HEK293 (cell line): Measurements from ENCODE around the gene MTCL1.

Experiments used
- CTCF ChIA-PET: fragments of 350-600 bp; formaldehyde crosslinking; extraction: SDS; loops from one replicate; lab custom pipeline; 2021; ENCODE audit warnings: antibody characterized with exemption; lab: Yijun Ruan, JAX
- POLR2A ChIA-PET: fragments of 300-600 bp; formaldehyde crosslinking; extraction: SDS; loops from one replicate; lab custom pipeline; 2020; ENCODE audit warnings: antibody characterized with exemption, inconsistent platforms; lab: Yijun Ruan, JAX
- H3K27ac ChIP-seq: fragments of 200-500 bp; sonication (Bioruptor generic); 2 replicates; pipeline ENCODE4 v1.5.1; 2014; ENCODE audit warnings: low read depth, low read length, control low read depth, inconsistent platforms; ENCODE audit errors: extremely low read depth
- H3K36me3 ChIP-seq, 2 experiments: fragments of 200-500 bp in 1 of 2; sonication (Bioruptor generic) in 1 of 2; 1 replicate in 1 of 2; 2 replicates in 1 of 2; pipeline ENCODE4 v1.5.1; 2014 to 2017; ENCODE audit warnings: inconsistent platforms in 2 of 2, low read length in 2 of 2; ENCODE audit not compliant: control insufficient read depth in 2 of 2, insufficient read depth in 1 of 2
- H3K4me1 ChIP-seq: fragments of 200-500 bp; sonication (Bioruptor generic); 2 replicates; pipeline ENCODE4 v1.5.1; 2014; ENCODE audit warnings: mild to moderate bottlenecking, low read length, inconsistent platforms; ENCODE audit not compliant: control insufficient read depth, insufficient read depth
- H3K4me3 ChIP-seq: 2 replicates; pipeline ENCODE4 v1.5.1; 2011; ENCODE audit warnings: low read depth, mild to moderate bottlenecking, control low read depth, low read length, moderate library complexity
- H3K9me3 ChIP-seq: fragments of 200-500 bp; sonication (Bioruptor generic); 2 replicates; pipeline ENCODE4 v1.5.1; 2014; ENCODE audit warnings: low read depth, low read length, inconsistent platforms; ENCODE audit not compliant: control insufficient read depth, insufficient read depth
- AEBP2 ChIP-seq: fragments of 450-650 bp; formaldehyde crosslinking; IDR thresholded peaks from 2 replicates; pipeline ENCODE4 v1.5.1; 2016; ENCODE audit warnings: missing biosample characterization, missing genetic modification characterization, borderline replicate concordance
- BCL11A ChIP-seq: fragments of 450-650 bp; formaldehyde crosslinking; IDR thresholded peaks from 2 replicates; pipeline ENCODE4 v1.5.1; 2016; ENCODE audit warnings: low read depth, missing biosample characterization, missing genetic modification characterization
- GFI1B ChIP-seq: fragments of 450-650 bp; formaldehyde crosslinking; IDR thresholded peaks from 2 replicates; pipeline ENCODE4 v1.5.1; 2016; ENCODE audit warnings: missing biosample characterization, missing genetic modification characterization
- HOXA7 ChIP-seq: sonication (generic); formaldehyde crosslinking; IDR thresholded peaks from 2 replicates; pipeline ENCODE4 v1.8.1; 2022; ENCODE audit warnings: missing genetic modification reagents, borderline replicate concordance
- KLF16 ChIP-seq: fragments of 450-650 bp; formaldehyde crosslinking; IDR thresholded peaks from 2 replicates; pipeline ENCODE4 v1.5.1; 2017; ENCODE audit warnings: missing biosample characterization, missing genetic modification characterization
- KLF8 ChIP-seq: fragments of 450-650 bp; formaldehyde crosslinking; IDR thresholded peaks from 2 replicates; pipeline ENCODE4 v1.5.1; 2016; ENCODE audit warnings: missing biosample characterization, missing genetic modification characterization
- MZF1 ChIP-seq: fragments of 450-650 bp; formaldehyde crosslinking; IDR thresholded peaks from 2 replicates; pipeline ENCODE4 v1.5.1; 2017; ENCODE audit warnings: missing biosample characterization, missing genetic modification characterization, borderline replicate concordance
- REST ChIP-seq: fragments of 450-650 bp; formaldehyde crosslinking; IDR thresholded peaks from 2 replicates; pipeline ENCODE4 v1.5.1; 2016; ENCODE audit warnings: missing biosample characterization, missing genetic modification characterization
- ZFP37 ChIP-seq: fragments of 450-650 bp; formaldehyde crosslinking; IDR thresholded peaks from 2 replicates; pipeline ENCODE4 v1.5.1; 2016; ENCODE audit warnings: missing biosample characterization, missing genetic modification characterization
- ZNF169 ChIP-seq: fragments of 450-650 bp; formaldehyde crosslinking; IDR thresholded peaks from 2 replicates; pipeline ENCODE4 v1.5.1; 2016; ENCODE audit warnings: missing biosample characterization, missing genetic modification characterization
- ZNF174 ChIP-seq: fragments of 450-650 bp; formaldehyde crosslinking; IDR thresholded peaks from 2 replicates; pipeline ENCODE4 v1.5.0; 2017; ENCODE audit warnings: missing biosample characterization, mild to moderate bottlenecking, missing genetic modification characterization
- ZNF211 ChIP-seq: fragments of 450-650 bp; formaldehyde crosslinking; IDR thresholded peaks from 2 replicates; pipeline ENCODE4 v1.5.1; 2016; ENCODE audit warnings: low read depth, missing biosample characterization, missing genetic modification characterization
- ZNF354C ChIP-seq: fragments of 450-650 bp; formaldehyde crosslinking; IDR thresholded peaks from 2 replicates; pipeline ENCODE4 v1.5.1; 2016; ENCODE audit warnings: missing biosample characterization, missing genetic modification characterization, low read depth, borderline replicate concordance
- ZNF426 ChIP-seq: fragments of 450-650 bp; formaldehyde crosslinking; IDR thresholded peaks from 2 replicates; pipeline ENCODE4 v1.5.1; 2017; ENCODE audit warnings: missing biosample characterization, missing genetic modification characterization, mild to moderate bottlenecking, inconsistent platforms, moderate library complexity
- ZNF510 ChIP-seq: fragments of 450-650 bp; formaldehyde crosslinking; IDR thresholded peaks from 2 replicates; pipeline ENCODE4 v1.5.1; 2018; ENCODE audit warnings: mild to moderate bottlenecking, missing genetic modification characterization, missing biosample characterization; ENCODE audit not compliant: insufficient replicate concordance
- ZNF555 ChIP-seq: fragments of 450-650 bp; formaldehyde crosslinking; conservative IDR thresholded peaks from 2 replicates; pipeline ENCODE4 v1.5.1; 2017; ENCODE audit warnings: missing biosample characterization, mild to moderate bottlenecking, missing genetic modification characterization, inconsistent platforms
- ZNF610 ChIP-seq: fragments of 450-650 bp; formaldehyde crosslinking; IDR thresholded peaks from 2 replicates; pipeline ENCODE4 v1.5.1; 2016; ENCODE audit warnings: missing biosample characterization, missing genetic modification characterization, borderline replicate concordance
- ZNF658 ChIP-seq: fragments of 450-650 bp; formaldehyde crosslinking; IDR thresholded peaks from 2 replicates; pipeline ENCODE4; 2016; ENCODE audit warnings: missing biosample characterization, missing genetic modification characterization
- ZSCAN23 ChIP-seq: fragments of 450-650 bp; formaldehyde crosslinking; IDR thresholded peaks from 2 replicates; pipeline ENCODE4 v1.5.1; 2016; ENCODE audit warnings: missing biosample characterization, missing genetic modification characterization
- ZSCAN30 ChIP-seq: fragments of 450-650 bp; IDR thresholded peaks from 2 replicates; pipeline ENCODE4 v1.5.1; 2018; ENCODE audit warnings: missing biosample characterization, mild to moderate bottlenecking, missing genetic modification characterization, moderate library complexity
- ZXDB ChIP-seq: fragments of 450-650 bp; formaldehyde crosslinking; IDR thresholded peaks from 2 replicates; pipeline ENCODE4 v1.5.1; 2016; ENCODE audit warnings: missing biosample characterization, missing genetic modification characterization
- TF ChIP-seq, protein P1 (sequence below): fragments of 450-650 bp; formaldehyde crosslinking; IDR thresholded peaks from 2 replicates; pipeline ENCODE4 v1.5.1; 2016; ENCODE audit warnings: missing biosample characterization, missing genetic modification characterization
- TF ChIP-seq, protein P2 (sequence below): fragments of 450-650 bp; formaldehyde crosslinking; IDR thresholded peaks from 2 replicates; pipeline ENCODE4 v1.5.1; 2016; ENCODE audit warnings: missing biosample characterization, missing genetic modification characterization

Gene MTCL1

DNA sequence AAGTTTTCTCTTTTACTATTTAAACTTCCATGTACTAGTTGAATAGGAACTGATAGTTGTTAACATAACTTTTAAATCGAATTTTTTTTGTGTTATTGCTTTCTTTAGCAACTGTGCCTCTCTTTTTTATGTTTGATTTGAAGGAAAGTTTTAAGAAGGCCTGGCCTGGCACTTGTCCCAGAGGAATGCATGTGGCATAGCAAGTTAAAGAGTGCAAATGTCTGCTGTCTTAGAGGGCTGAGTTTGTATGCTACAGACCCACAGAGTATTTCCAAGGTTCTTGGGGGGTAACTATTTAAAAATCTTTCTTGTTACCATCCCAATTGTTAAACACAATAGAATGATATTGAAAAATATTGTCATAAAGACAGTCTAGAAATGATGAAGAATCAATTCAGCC lies 47.0 kb downstream of the MTCL1 start:
- TF ChIP-seq ZNF211 (tag by site-specific recombination), result no peak
- H3K9me3 ChIP-seq, result no peaks in the 10 kb centered on the region
- POLR2A ChIA-PET, result no interaction called here
- CTCF ChIA-PET, result interaction anchor here (0.9 kb wide), 1 partner anchor 10 kb away, joined by 3 read pairs; no protein-coding TSS in a partner anchor
- no peak overlapping the region for H3K27ac ChIP-seq
- H3K36me3 ChIP-seq, result peaks cover 0 to 12% of the 10 kb centered on the region in 2 experiments; a peak in 2 of 3 replicates
- H3K4me1 ChIP-seq, result no peaks in the 10 kb centered on the region
- no peak overlapping the region for H3K4me3 ChIP-seq

GRCh38 chr18:8754995-8755960 lies 49.9 kb downstream of the MTCL1 start:
- H3K36me3 ChIP-seq, result peaks cover 0 to 4% of the 10 kb centered on the region in 2 experiments; a peak in 1 of 3 replicates
- no peaks in the 10 kb centered on the region for H3K9me3 ChIP-seq
- ChIA-PET CTCF (no interaction called here), POLR2A (no interaction called here)
- TF ChIP-seq ZNF169 (tag by site-specific recombination) (no peak), KLF8 (no peak), ZNF174 (tag by site-specific recombination) (no peak), ZNF555 (tag by site-specific recombination) (no peak), ZNF610 (no peak), ZNF658 (tag by site-specific recombination) (no peak), ZSCAN30 (tag by site-specific recombination) (no peak), ZNF510 (tag by site-specific recombination) (no peak), KLF16 (no peak), GFI1B (tag by site-specific recombination) (no peak), BCL11A (tag by site-specific recombination) (no peak), ZNF354C (tag by site-specific recombination) (no peak)
- TF ChIP-seq, protein P1, sequence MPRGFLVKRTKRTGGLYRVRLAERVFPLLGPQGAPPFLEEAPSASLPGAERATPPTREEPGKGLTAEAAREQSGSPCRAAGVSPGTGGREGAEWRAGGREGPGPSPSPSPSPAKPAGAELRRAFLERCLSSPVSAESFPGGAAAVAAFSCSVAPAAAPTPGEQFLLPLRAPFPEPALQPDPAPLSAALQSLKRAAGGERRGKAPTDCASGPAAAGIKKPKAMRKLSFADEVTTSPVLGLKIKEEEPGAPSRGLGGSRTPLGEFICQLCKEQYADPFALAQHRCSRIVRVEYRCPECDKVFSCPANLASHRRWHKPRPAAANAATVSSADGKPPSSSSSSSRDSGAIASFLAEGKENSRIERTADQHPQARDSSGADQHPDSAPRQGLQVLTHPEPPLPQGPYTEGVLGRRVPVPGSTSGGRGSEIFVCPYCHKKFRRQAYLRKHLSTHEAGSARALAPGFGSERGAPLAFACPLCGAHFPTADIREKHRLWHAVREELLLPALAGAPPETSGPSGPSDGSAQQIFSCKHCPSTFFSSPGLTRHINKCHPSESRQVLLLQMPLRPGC (tag by site-specific recombination), result no peak
- H3K4me1 ChIP-seq, result no peaks in the 10 kb centered on the region
- H3K27ac ChIP-seq, result no peak overlapping the region
- no peak overlapping the region for H3K4me3 ChIP-seq

GRCh38 chr18:8756571-8756970 lies 51.2 kb downstream of the MTCL1 start:
- POLR2A ChIA-PET, result no interaction called here
- TF ChIP-seq HOXA7 (CRISPR knock-in tag) (no peak), MZF1 (tag by site-specific recombination) (no peak), AEBP2 (no peak), REST (tag by site-specific recombination) (no peak), ZXDB (tag by site-specific recombination) (no peak), ZFP37 (tag by site-specific recombination) (no peak), ZNF426 (no peak), ZSCAN23 (tag by site-specific recombination) (no peak)
- TF ChIP-seq, protein P2, sequence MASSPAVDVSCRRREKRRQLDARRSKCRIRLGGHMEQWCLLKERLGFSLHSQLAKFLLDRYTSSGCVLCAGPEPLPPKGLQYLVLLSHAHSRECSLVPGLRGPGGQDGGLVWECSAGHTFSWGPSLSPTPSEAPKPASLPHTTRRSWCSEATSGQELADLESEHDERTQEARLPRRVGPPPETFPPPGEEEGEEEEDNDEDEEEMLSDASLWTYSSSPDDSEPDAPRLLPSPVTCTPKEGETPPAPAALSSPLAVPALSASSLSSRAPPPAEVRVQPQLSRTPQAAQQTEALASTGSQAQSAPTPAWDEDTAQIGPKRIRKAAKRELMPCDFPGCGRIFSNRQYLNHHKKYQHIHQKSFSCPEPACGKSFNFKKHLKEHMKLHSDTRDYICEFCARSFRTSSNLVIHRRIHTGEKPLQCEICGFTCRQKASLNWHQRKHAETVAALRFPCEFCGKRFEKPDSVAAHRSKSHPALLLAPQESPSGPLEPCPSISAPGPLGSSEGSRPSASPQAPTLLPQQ (tag by site-specific recombination), result no peak

More at GRCh38 chr18:8756571-8756970, 51.2 kb downstream of the MTCL1 start:
- no peaks in the 10 kb centered on the region for H3K9me3 ChIP-seq
- no peak overlapping the region for H3K4me3 ChIP-seq
- CTCF ChIA-PET, result interaction anchor here (1.1 kb wide), 1 partner anchor 103 kb away, joined by 3 read pairs; no protein-coding TSS in a partner anchor
- H3K27ac ChIP-seq, result no peak overlapping the region
- H3K4me1 ChIP-seq, result no peaks in the 10 kb centered on the region
- peaks cover 0 to 9% of the 10 kb centered on the region in 2 experiments; a peak in 1 of 3 replicates for H3K36me3 ChIP-seq
